IMR-90 (cell line): ENCODE measurements around the gene NINJ2.

ENCODE experiments used
- BHLHE40 ChIP-seq: fragments of 150-350 bp; IDR thresholded peaks from 2 replicates; pipeline ENCODE4 v1.6.1; 2016; ENCODE audit warnings: mild to moderate bottlenecking, low read depth, low read length
- CEBPB ChIP-seq: IDR thresholded peaks from 2 replicates; pipeline ENCODE4 v1.6.1; 2012; ENCODE audit warnings: low read depth, low read length, improper control_type of control experiment
- POLR2A ChIP-seq: IDR thresholded peaks from 2 replicates; pipeline ENCODE4 v1.6.1; 2012; ENCODE audit warnings: mild to moderate bottlenecking, low read depth, low read length
- RCOR1 ChIP-seq: IDR thresholded peaks from 2 replicates; pipeline ENCODE4 v1.6.1; 2012; ENCODE audit warnings: mild to moderate bottlenecking, low read length, improper control_type of control experiment; ENCODE audit not compliant: insufficient replicate concordance
- SMC3 ChIP-seq: fragments of 150-350 bp; IDR thresholded peaks from 2 replicates; pipeline ENCODE4 v1.6.1; 2016; ENCODE audit warnings: low read depth, mild to moderate bottlenecking, antibody characterized with exemption, low read length, moderate library complexity
- TF ChIP-seq, protein P1 (sequence below): conservative IDR thresholded peaks from 2 replicates; pipeline ENCODE4 v1.5.1; 2012; ENCODE audit warnings: mild to moderate bottlenecking, low read depth, low read length, improper control_type of control experiment

DNA sequence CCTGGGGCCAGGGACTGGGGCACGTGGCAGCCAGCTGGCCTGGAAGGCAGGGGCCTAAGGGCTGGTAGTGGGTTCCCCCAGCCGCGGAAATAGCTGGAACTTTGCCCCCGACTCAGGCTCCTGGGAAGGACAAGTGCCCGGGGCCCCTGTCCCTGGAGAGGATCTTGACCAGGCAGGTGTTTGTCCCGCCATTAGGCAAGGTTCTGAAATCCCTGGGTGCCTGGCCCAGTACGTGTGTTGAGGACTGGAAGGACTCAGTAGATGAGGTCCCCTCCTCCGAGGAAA lies 109.3 kb downstream of the NINJ2 start:
- TF ChIP-seq, protein P1, sequence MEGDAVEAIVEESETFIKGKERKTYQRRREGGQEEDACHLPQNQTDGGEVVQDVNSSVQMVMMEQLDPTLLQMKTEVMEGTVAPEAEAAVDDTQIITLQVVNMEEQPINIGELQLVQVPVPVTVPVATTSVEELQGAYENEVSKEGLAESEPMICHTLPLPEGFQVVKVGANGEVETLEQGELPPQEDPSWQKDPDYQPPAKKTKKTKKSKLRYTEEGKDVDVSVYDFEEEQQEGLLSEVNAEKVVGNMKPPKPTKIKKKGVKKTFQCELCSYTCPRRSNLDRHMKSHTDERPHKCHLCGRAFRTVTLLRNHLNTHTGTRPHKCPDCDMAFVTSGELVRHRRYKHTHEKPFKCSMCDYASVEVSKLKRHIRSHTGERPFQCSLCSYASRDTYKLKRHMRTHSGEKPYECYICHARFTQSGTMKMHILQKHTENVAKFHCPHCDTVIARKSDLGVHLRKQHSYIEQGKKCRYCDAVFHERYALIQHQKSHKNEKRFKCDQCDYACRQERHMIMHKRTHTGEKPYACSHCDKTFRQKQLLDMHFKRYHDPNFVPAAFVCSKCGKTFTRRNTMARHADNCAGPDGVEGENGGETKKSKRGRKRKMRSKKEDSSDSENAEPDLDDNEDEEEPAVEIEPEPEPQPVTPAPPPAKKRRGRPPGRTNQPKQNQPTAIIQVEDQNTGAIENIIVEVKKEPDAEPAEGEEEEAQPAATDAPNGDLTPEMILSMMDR: no peak
- no peak for TF ChIP-seq BHLHE40
- no peak for TF ChIP-seq POLR2A
- TF ChIP-seq CEBPB: no peak
- TF ChIP-seq RCOR1: no peak
- TF ChIP-seq SMC3: no peak
